HG03280 (cell line): Measurements from ENCODE around the gene ASB3.
"Not testable (repeated sequence)": the region's sequence is repeated elsewhere in the genome, so short reads cannot be mapped to it uniquely, and the experiment has no call there.

Experiments
- ATAC-seq: cut with Tn5 transposase; IDR thresholded peaks from one replicate; pipeline ENCODE4 v1.9.1; 2021; ENCODE audit warnings: mild to moderate bottlenecking, moderate library complexity; ENCODE audit not compliant: unreplicated experiment

The ASB3 gene

DNA sequence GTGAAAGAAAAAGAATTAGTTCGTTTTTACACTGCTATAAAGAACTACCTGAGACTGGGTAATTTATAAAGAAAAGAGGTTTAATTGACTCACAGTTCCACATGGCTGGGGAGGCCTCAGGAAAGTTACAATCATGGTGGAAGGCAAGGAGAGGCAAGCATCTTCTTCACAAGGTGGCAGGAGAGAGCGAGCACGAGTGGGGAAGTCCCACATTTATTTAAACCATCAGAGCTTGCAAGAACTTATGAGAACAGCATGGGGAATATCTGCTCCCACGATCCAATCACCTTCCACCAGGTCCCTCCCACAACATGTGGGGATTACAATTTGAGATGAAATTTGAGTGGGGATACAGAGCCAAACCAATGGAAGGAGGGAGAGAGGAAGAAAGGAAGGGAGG, 128.3 kb downstream of the ASB3 start:
- not testable (repeated sequence) for ATAC-seq

DNA sequence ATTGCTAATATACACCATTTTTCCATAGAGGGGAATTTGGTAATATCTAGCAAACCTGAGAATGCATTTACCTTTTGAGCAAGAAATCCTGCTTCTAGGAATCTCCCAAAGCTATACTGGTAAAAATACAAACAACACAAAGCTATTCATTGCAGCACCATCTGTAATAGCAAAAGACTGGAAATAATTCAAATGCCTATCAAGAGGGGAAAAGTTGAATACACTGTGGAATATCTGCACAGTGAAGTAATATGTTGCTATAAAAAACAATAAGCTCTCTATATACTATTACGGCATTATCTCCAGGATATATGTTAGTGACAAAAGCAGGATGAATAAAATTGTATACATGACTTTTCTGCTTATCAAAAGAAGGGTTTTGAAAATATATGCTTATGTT, 131.5 kb downstream of the ASB3 start:
- no peak for ATAC-seq

DNA sequence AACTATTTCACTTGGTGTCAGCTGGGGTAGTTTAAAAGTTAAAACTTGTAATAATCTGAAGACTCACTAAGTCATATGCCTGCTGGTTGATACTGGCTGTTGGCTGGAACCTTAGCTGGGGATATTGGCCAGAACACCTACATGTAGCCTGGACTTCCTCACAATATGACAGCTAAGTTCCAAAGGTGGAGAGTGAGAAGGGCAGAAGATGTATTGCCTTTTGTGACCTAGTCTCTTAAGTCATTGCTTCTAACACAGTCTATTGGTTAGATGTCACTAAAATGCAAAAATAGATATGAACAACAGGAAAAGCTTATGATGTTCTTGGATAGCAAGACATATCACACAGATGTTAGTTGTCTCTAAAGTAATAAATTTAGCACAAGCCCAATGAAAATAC, 132.4 kb downstream of the ASB3 start:
- no peak for ATAC-seq

DNA sequence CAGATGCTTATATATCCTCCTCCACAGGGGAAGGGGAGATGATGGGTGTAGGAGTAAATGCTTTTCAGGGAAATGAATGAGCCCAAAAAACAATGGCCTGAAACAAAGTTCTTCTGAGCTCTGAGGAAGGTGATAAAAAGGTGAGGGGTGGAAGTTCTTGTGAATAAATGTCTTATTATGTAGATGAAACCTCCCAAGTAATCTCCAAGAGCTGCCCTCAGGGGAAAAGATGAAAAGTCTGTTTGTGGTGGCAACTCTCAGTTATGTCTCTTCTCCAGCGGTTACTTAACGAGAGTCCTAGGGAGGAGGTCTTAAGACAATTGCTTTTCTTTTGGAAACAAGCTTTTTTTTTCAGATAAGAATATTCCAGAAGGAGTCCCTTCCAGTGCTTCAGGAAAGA, 134.6 kb downstream of the ASB3 start:
- no peak for ATAC-seq

DNA sequence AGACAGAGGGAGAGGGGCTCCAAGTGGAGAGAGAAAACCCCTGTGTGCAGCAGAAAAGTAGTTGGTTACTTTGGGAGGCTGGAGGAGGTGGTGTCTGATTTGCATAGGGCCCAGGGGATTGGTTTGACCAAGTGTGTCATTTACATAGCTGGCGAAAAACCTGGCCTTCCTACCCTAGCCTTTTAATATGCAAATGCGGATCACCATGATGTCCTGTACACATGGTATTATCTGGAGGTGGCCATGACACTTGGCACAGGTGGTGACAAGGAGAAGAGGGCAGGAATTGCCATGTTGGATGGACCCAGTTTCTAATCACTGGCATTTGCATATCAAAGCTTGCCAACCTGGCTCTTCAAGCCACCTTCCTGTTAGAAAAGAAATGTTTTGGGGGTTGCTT, 140.0 kb downstream of the ASB3 start:
- ATAC-seq, result no peak

DNA sequence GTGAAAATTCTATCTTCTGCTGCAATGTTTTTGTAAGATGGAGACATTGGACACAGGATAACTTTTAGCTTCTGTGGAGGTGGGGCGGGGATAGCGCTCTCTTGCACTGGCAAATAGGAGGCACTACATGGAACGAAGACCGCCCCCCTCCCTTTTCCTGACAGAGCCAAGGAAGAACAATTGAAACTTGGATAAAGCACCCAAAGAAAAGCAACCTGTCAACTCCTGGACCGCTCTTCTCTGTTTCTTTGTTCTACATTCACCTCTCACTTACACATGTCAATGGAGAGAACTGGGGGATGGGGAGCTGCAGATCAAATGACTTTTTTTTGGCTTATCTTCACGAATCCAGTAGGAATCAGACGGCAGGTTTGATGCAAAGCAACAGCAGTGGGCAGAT, 145.5 kb downstream of the ASB3 start:
- no peak for ATAC-seq

DNA sequence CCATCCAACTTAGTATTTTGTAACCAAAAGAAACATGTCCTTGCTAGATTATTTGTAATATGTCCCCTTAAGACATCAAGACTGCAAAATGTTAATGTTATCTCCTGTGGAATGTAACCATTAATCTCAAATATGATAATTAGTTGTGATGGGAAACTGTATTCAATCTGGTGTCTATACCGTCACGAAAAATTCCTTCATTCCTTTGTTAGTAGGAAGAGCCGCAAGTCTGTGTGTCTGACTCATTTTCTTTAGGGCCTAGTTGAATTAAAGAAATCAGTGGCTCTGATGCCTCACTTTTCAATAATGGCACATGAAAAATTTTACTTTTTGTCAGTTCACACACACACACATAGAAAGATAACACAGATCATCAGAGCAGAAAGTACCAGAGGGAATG, 146.3 kb downstream of the ASB3 start:
- no peak for ATAC-seq

DNA sequence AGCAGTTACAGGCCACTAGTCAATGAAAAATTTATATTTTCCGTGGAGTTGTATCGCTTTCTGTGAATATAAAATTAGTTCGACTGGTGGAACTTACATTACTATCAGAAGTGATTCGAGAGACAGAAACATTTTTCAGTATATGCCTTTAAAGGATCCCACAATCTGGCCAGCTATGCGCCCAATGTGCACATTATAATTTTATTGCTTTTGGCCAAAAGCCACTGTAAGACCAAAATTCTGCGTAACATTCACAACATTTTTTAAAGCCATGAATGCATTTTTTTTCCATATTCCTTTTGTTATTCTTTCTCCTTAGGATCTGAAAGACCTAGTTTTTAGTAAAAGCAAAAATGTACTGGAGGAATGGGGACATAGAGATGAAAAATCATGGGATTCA, 150.2 kb downstream of the ASB3 start:
- no peak for ATAC-seq

DNA sequence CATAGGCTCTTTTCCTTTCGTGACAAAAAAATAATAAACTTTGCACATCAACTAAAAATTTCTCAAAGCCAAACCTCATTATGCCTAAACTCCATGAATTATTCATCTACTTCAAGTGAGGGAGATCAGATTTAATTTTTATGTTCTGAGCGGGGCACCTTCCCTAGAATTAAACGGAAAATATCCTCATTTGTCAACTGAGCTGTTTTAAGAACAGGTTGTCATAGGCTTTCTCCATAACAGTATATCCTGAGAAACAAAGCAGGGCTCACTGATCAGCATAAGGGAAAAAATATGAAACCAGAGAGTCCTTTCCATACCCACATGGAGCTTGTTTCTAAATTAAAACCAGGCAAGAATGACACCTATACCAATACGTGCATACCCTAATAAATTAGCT, 150.6 kb downstream of the ASB3 start:
- no peak for ATAC-seq

DNA sequence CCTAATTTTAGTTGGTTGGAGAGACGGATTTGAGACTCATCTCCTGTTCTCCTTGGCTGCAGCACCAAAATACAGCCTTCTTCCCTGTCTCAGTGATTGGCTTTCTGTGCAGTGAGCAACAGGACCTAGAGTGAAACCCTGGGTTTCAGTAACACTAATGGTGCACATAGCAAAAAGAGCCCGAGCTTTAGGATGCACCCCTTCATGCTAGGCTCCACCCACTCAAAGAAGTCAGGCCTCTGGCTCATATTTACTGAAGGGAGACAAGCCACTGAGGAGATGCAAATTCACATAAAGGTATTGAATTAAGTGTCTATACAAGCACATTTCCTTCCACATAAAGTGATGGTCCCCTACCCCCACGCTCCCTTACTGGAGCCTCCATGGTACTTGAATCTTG, 151.1 kb downstream of the ASB3 start:
- no peak for ATAC-seq

DNA sequence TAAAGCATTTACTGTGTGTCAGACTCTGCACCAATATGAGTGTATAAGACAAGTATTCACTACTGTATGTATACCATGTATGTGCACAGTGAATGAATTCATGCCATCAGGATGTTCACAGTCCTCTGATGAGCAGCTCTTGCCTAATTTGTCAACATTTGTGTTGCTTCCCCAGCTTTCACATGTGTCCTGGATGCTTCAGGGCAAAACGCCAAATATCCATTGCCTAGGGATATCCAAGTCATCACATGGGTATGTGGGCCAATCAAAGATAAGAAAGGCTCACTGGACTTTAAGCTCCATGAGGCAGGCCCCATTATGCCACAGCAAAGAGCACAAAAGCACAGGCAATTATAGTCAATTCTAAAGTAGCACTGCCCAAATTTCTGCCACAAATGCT, 153.3 kb downstream of the ASB3 start:
- no peak for ATAC-seq

DNA sequence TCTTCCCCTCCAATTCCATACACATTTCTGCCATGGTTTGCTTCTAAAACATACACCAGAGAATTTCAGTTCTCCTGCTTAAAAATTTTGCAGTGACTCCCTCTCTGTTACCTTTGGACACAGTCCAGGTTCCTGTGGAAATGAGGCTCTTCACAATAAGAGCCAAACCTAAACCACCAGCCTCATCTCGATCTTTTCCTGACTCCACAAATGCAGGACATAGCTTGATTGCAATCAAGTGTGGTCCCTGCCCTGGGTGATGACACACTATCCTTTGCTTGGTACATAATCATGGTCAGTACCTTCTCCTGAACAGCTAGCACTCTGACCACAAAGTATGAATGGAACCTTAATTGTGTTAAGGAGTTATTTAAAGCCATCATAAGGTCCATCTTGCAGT, 154.0 kb downstream of the ASB3 start:
- ATAC-seq, result no peak

DNA sequence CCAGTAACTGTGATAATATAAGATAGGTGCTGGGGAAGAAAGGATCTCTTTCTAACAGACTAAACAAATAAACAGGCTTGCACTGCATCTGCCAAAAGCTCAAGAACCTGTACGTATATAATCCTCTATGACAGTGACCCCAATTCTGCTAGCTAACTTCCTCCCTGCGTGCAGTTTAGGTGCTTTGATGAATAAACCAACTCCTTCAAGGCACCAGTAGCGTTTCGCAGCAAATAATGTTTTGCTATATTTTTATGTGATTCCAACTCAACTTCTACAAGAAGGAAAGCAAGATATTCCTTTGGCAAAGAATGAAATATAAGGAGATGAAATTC, 154.7 kb downstream of the ASB3 start:
- no peak for ATAC-seq

DNA sequence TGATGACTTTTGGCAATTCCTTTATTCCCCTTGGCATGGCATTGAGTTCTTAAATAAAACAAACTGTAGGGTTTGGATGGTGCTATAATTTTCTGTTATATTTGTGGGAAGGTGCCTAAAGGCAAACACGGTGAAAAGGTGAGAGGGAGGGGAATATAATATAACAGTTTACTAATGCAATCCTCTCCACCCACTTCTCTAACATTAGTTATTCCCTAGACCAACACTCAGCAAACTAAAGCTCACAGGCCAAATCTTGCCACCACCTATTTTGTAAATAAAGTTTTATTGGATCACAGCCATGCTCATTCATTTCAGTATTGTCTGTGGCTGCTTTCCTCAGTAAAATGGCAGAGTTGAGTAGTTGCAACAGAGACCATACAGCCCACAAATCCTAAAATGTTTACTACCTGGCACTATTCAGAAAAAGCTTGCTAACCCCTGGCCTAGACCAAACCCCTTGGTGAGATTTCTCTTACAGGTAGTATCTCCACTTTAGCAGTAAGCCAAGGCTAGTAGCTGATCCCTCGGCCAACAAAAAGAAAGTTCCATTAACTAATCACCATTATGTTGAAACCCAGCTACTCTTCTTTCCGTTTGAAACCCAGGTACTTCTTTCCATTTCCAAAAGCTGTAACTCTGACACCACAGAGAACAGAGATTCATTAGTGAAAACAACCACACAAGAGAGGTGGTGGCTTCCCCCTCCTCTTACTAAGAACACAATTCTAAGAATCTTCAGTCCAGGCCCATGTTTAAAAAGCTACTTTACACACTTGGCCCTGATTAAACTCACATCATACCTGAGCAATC, 155.2 kb downstream of the ASB3 start:
- ATAC-seq, result peak; percentile 70

DNA sequence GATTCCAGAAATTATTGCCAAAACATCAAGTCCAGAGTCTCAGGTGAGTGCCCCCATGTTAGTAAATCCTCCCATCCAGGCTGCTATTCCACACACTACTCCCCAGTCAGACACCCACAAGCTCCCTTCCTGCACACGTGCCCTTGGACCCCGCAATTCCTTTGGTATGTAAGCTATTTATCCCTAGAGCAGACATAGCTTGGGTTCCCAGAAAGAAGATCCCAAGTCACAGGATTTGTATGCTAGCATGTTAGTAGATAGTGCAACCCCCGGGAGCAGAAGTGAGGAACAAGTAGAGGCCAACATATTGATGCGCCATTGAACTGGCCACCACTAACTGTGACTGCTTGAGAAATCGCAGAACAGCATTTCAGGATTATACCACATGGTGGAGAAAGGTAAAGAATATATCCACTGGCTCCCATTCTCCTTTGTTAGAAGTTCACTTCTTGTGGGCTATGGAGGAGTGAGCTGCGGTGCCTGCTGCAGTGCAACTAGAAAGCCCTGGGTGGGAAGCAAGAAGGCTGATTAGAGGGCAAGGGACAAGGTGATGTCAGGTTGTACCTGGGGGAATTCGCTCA, 156.6 kb downstream of the ASB3 start:
- ATAC-seq, result no peak

DNA sequence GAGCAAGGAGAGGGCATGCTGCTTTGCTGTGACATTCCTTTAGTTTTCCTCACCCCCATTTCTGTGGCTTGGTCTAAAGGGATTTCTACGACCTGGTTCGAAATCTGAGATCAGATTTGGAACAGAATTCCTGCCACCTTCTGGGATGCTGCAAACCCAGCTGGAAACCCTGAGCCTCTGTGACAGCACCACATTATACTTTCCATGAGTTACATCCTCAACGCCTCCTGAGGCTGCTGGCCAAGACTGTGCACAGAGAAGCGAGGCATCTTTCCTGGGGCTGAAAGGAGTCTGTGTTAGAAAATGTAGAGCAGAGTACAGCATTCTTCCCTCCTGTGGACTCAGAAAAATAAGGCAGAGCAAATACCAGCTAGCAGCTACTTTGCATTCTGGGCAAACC, 157.3 kb downstream of the ASB3 start:
- no peak for ATAC-seq

DNA sequence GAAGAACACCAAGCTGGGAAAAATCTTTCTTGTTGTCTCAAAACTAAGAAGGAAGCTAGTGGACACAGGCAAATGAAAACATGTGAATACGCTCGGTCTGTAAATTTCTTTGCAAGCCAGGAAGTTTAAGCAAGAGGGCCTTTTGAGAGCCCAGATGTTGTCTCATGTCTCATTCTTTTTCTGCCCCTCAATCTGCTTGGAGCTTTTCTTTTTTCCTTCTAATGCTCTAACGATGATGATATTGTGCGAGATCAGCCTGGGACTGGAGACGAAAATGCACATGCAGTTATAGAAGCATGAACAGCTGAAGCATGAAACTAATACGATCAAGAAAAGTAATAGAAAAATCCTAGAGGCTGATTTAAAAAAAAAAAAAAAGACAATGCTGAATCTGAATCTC, 157.8 kb downstream of the ASB3 start:
- no peak for ATAC-seq

DNA sequence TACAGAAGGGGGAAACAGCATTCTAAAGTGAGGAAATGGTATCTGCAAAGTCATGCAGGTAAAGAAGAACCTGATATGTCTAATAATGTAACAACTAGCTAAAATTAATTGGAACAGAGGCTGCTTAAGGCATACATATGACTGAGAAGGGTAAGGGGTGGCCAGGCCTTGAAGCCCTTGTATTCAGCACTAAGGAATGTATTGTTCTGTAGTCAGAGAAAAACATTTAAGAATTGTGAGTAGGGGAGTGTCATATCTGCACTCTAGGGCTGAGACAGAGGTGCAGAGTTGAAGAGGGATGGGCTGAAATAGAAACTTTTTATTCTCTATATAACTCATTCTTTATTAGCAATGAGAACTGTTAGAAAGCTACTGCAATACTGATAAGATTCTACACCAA, 164.6 kb downstream of the ASB3 start:
- no peak for ATAC-seq

DNA sequence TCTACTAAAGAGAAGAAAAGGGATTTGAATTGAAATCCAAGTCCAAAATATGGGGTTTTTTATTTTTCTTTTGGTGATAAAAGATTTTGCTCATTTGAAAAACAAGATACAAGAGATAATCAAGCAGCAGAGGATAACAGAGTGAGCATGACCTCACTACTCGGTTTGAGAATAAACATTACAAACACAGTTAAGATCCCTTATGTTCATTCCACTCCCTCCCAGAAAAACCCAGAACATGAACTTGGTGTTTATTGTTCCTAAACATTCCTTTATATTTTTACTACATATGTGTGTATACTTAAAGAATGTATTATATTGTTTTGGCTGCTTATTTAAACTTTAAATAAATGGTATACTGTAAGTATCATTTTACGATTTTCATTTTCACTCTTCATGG, 165.8 kb downstream of the ASB3 start:
- ATAC-seq, result no peak
